Skeletal muscle satellite cell (primary cell): ENCODE results near the gene PRR7.

ENCODE experiments used
- H3K27me3 ChIP-seq: 2 replicates; pipeline ENCODE4 v1.7.0; 2013; ENCODE audit warnings: low read length; ENCODE audit not compliant: control insufficient read depth, insufficient read depth
- H3K36me3 ChIP-seq: 2 replicates; pipeline ENCODE4 v1.7.0; 2013; ENCODE audit warnings: mild to moderate bottlenecking, control low read depth, low read length; ENCODE audit not compliant: insufficient read depth
- H3K4me1 ChIP-seq: 2 replicates; pipeline ENCODE4 v1.7.0; 2013; ENCODE audit warnings: low read length; ENCODE audit not compliant: control insufficient read depth, insufficient read depth
- H3K4me2 ChIP-seq: 2 replicates; pipeline ENCODE4 v1.7.0; 2013; ENCODE audit warnings: mild to moderate bottlenecking, low read length
- H3K4me3 ChIP-seq: 2 replicates; pipeline ENCODE4 v1.7.0; 2013; ENCODE audit warnings: low read length
- H3K9ac ChIP-seq: 2 replicates; pipeline ENCODE4 v1.7.0; 2013; ENCODE audit warnings: mild to moderate bottlenecking, low read depth, low read length, moderate library complexity
- H3K9me3 ChIP-seq: replicated peaks from 2 replicates; pipeline ENCODE4 v1.7.0; 2013; ENCODE audit warnings: mild to moderate bottlenecking, control low read depth, low read length

The PRR7 gene

DNA sequence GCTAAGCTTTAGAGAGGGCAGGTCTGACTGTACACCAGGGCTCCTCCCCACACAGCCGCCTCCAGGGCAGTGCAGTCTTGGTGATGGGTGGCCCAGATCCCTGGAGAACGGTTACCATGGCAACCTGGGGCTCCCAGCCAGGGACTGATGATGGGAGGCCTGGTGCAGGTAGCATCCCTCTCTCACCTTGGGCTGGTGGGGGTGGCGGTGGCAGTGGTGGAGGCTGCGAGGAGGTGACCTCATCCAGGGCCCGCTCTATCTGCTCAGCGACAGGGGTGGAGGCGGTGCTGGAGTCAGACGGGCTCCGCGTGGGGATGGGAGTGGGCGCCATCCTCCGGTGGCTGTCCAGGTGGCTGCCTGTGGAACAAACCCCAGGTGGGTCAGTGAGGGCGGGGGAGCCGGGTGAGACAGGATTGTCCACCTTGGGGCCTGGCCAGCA, 12.3 kb downstream of the PRR7 start:
- H3K27me3 ChIP-seq: no peaks in the 10 kb centered on the region
- H3K9me3 ChIP-seq: no peaks in the 10 kb centered on the region
- H3K9ac ChIP-seq: no peak overlapping the region
- H3K36me3 ChIP-seq: peaks cover 55% of the 10 kb centered on the region
- peaks cover 30% of the 10 kb centered on the region for H3K4me1 ChIP-seq
- no peak overlapping the region for H3K4me3 ChIP-seq
- no peak overlapping the region for H3K4me2 ChIP-seq

DNA sequence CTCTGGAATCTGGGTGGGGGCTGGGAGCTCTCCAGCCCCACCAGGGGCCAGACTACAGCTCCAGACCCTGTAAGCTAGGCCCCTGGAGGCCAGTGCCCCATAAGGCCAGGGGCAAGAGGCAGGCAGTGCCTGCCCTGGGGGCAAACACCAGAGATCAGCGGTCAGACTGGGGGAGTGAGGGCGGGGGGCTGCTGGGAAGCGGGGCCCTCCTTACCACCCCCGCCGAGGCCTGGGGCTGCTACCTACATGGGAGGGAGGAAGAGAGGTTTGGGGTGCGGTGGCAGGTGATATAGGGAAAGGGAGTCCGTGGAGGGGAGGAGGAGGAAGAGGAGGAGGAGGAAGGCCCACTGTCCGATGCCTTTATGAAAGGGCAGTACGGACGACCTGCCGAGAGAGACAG, 12.7 kb downstream of the PRR7 start:
- H3K4me3 ChIP-seq: no peak overlapping the region
- H3K4me2 ChIP-seq: no peak overlapping the region
- H3K4me1 ChIP-seq: peaks cover 26% of the 10 kb centered on the region
- peaks cover 55% of the 10 kb centered on the region for H3K36me3 ChIP-seq
- no peak overlapping the region for H3K9ac ChIP-seq
- H3K27me3 ChIP-seq: no peaks in the 10 kb centered on the region
- no peaks in the 10 kb centered on the region for H3K9me3 ChIP-seq

DNA sequence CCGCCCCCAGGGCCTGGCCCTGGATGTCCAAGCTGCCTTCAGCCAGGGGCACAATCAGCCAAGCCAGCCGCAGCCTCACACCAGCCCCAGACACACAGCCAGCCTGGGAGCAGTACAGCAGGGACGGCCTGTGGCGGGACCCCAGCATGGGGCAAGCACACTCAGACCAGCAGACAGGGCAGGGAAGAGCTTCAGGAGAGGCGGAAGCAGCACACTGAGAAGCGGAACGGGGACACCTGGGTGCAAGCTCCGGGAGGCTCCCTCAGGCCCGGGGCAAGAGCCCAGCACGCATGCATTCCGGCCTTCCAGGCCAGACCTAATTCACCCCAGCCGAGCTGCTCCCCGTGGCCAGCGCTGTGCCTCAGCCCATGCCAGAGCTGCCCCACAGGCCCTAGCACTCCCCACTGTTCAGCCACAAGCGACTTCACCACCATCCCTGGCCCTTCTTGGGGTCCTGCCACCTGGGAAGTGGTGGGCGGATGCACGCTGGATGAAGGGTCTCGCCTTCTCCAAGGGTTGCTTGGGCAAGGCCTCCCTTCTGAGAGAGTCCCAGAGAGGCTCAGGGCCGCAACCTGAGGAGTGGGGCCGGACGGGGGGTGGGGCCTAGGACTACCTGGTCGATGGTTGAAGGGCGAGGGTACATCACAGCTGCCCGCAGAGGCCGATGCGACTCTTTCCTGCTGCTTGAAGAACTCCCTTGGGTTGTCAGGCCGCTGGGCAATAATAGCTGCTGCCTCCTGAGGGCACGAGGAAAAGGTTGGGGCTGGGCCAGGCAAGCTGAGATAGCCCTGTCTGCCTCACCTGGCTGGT, 13.4 kb downstream of the PRR7 start:
- Histone ChIP-seq H3K4me1 (peaks cover 23% of the 10 kb centered on the region), H3K4me3 (no peak overlapping the region), H3K9ac (no peak overlapping the region), H3K36me3 (peaks cover 56% of the 10 kb centered on the region), H3K27me3 (no peaks in the 10 kb centered on the region), H3K9me3 (no peaks in the 10 kb centered on the region), H3K4me2 (no peak overlapping the region)

DNA sequence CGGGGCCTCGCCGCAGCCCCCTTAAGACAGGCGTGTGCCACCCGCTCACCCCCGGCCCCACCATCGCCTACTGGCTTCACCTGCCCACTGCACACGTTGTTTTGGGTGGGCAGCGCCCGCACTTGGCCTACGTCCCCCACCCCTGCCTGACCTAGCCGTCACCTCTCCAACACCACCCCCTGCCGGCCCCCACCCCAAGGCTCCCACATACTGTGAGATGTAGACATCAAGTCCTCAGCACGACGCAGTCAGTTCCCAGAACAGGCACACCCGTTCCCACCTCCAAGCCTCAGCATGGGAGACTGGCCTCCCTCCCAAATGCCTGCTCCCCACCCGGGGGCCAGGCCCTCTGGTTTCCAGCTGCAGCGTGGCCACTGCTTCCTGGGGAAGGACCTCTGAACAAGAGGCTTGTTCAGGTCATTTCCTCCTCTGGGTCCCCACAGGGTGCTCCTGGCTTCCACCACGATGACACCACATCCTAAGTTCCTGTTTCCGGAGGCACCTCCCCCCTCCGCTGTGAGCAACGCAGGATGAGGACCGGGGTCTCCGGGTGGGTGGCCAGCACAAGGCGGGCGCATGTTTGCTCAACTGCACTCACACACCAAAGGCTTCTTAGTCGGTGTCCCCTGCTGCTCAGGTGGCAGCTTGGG, 15.5 kb downstream of the PRR7 start:
- Histone ChIP-seq H3K9me3 (peaks cover 4% of the 10 kb centered on the region), H3K9ac (no peak overlapping the region), H3K36me3 (peaks cover 70% of the 10 kb centered on the region)

DNA sequence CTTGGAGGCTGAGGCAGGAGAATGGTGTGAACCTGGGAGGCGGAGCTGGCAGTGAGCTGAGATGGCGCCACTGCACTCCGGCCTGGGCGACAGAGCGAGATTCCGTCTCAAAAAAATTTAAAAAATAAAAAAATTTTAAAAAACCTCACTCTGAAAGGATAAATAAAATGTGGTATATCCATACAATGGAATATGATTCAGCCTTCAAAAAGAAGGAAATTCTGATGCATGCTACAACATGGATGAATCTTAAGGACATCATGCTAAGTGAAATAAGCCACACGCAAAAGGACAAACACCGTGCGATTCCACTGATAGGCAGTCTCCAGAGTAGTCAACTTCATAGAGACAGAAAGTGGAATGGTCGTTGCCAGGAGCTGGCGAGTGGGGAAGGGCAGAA, 18.4 kb downstream of the PRR7 start:
- Histone ChIP-seq H3K9ac (no peak overlapping the region), H3K4me2 (no peak overlapping the region), H3K27me3 (no peaks in the 10 kb centered on the region), H3K4me1 (peaks cover 17% of the 10 kb centered on the region), H3K36me3 (peaks cover 62% of the 10 kb centered on the region), H3K9me3 (peaks cover 4% of the 10 kb centered on the region), H3K4me3 (no peak overlapping the region)

More for the DNA sequence above, 15.5 kb downstream of the PRR7 start:
- Histone ChIP-seq H3K4me3 (no peak overlapping the region), H3K27me3 (no peaks in the 10 kb centered on the region), H3K4me1 (peaks cover 3% of the 10 kb centered on the region), H3K4me2 (no peak overlapping the region)

DNA sequence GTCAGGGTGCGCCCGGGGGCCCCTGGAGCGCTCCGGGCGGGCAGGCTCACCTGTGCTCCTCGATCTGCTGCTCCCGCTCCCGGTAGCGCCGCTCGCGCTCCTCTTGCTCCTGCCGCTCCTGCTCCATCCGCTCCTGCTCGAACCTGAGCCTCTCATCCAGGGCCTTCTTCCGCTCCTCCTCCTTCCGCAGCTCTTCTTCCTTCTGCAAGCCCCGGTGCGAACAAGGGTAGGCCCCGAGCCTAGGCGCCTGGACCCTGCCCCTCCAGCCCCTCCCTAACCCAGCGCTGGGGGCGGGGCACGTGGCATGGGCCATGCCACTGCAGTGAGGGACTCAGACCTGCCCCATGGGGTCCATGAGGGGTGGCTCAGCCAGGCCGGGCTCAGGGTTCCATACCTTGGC, 20.2 kb downstream of the PRR7 start:
- Histone ChIP-seq H3K36me3 (peaks cover 59% of the 10 kb centered on the region), H3K9me3 (peaks cover 4% of the 10 kb centered on the region), H3K4me2 (no peak overlapping the region), H3K27me3 (no peaks in the 10 kb centered on the region), H3K4me3 (no peak overlapping the region), H3K9ac (no peak overlapping the region), H3K4me1 (peaks cover 35% of the 10 kb centered on the region)

DNA sequence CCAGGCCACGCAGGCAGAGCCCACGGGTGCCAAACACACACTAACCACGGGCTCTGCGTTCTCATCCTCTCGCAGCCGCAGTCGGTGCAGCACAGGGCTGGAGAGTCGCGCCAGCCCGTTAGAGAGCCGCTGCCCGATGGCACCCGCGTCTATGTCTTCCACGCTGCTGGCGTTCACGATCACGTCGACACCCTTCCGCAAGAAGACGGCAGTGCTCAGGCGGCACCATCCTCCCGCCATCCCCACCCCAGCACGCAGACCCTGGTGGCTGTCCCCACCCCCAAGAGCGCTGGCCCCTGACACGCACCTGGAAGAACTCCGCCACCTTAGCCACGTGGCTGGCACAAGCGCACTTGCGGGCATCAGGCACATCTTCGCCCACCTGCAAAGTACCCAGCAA, 20.8 kb downstream of the PRR7 start:
- no peak overlapping the region for H3K4me3 ChIP-seq

DNA sequence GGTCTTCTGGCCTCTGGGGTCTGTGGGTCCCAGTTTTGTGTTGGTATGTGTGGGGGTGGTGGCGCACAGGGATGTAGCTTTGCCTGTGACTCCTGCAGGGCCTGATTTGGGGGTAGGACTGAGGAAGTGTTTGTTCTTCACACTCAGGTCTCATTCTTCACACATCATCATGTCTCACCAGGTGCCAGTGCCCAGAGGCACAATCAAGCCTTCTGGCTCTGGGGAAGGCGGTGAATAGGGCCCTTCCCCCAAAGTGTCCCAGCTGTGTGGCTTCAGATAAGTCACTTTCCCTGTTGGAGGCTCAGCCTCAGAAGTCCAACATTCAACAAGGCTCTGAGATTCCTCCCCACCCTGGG, 21.7 kb downstream of the PRR7 start:
- Histone ChIP-seq H3K9ac (no peak overlapping the region), H3K4me3 (no peak overlapping the region), H3K27me3 (no peaks in the 10 kb centered on the region), H3K36me3 (peaks cover 49% of the 10 kb centered on the region), H3K4me1 (peaks cover 40% of the 10 kb centered on the region), H3K4me2 (no peak overlapping the region), H3K9me3 (peaks cover 4% of the 10 kb centered on the region)

More for the DNA sequence above, 20.8 kb downstream of the PRR7 start:
- H3K9ac ChIP-seq: no peak overlapping the region
- H3K4me1 ChIP-seq: peaks cover 40% of the 10 kb centered on the region
- H3K27me3 ChIP-seq: no peaks in the 10 kb centered on the region
- no peak overlapping the region for H3K4me2 ChIP-seq
- H3K9me3 ChIP-seq: peaks cover 4% of the 10 kb centered on the region
- H3K36me3 ChIP-seq: peaks cover 55% of the 10 kb centered on the region

DNA sequence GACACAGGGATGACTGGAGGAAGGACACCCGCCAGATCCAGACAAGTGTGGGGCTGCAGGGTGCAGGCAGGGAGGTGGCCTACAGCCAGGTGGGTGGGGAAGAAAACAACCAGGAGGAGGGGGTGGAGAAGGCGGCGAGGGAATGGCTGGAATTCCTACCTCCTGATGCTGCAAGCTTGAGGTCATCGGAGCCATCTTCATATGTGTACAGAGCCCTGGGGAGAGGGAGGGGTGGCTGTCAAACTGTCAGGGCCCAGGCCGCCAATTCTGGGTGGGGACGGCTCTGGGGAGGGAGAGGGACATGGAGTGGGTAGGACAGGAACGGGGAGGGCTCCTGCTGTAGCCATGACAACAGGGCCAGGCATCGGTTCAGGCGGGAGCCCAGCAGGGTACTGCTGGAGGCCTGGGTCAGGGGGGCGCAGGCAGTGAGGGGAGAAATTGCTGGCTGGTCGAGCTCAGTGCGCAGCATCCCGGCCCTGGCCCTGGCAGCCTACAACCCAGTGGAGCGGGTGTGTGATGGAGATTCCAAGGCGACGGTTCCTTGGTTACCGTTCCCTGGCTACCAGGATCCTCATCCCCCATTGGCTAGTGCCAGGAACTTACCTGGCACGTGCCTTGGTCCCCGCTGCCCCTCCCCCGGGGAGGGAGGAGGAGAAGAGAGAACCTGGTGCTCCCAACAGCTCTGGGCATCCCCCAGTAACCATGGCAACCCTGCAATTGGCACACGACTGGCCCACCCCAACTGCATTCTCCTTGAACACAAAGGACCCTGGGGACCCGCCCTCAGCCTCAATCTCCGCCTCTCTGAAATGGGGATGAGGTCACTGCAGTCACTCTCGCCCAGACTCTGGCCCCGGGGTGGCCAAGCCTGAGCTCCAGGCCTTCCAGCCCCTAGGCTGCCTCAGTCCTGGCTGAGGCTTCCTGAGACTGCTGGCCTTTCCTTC, 22.3 kb downstream of the PRR7 start:
- H3K27me3 ChIP-seq: no peaks in the 10 kb centered on the region
- no peak overlapping the region for H3K4me2 ChIP-seq
- peaks cover 44% of the 10 kb centered on the region for H3K36me3 ChIP-seq
- H3K4me1 ChIP-seq: peaks cover 40% of the 10 kb centered on the region
- H3K9ac ChIP-seq: no peak overlapping the region
- no peak overlapping the region for H3K4me3 ChIP-seq
- peaks cover 4% of the 10 kb centered on the region for H3K9me3 ChIP-seq

DNA sequence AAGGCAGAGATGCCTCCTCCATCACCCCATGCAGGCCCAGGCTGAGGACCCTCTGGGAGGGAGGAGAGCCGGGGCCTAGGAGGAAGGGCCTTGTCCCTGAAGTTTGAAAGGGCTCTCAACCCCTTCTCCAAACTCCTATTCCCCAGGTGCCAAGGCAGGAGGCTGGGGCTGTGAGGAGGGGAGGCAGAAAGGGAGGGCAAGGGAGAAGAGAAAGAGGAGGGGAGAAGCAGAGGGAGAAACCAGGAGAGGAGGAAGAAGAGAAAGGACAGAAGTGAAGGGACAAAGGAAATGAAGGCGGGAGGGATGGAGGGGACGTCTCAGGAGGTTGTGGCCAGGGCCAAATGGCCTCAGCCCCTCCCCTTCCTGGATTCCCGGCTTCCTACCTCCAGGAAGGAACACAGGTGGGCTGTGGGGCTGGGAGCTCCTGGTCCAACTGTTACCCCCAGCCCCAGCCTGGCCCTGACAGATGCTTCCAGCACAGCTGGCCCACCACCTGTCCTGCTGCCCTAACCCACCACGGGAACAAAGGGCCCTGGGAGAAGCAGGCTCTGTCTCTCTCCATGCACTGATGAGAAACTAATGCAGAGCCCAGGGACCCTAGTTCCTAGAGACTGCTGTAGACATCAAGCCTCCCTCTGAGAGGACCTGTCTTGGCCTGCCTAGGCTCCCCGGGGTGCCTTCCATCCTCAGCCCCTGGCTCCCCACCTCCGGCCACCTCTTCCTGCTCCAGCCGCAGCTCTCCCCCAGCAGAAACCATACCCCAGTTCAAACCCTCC, 23.3 kb downstream of the PRR7 start:
- peaks cover 4% of the 10 kb centered on the region for H3K9me3 ChIP-seq
- H3K9ac ChIP-seq: no peak overlapping the region
- peaks cover 44% of the 10 kb centered on the region for H3K36me3 ChIP-seq
- H3K27me3 ChIP-seq: no peaks in the 10 kb centered on the region
- no peak overlapping the region for H3K4me3 ChIP-seq
- peak overlapping the region; percentile 98 for H3K4me2 ChIP-seq
- peaks cover 40% of the 10 kb centered on the region for H3K4me1 ChIP-seq
